Naive thymus-derived CD4-positive, alpha-beta T cell (primary cell): Measurements from ENCODE around the gene IPCEF1. TPM values are rescaled to one million over a fixed set of nuclear protein-coding genes. Genes with fewer than 3 reads are reported as not detected.

Source experiments
- ATAC-seq: fragments of 150-1000 bp; cut with Tn5 transposase; 2 replicates; pipeline ENCODE4 v1.10.0; 2021; ENCODE audit warnings: mild to moderate bottlenecking, moderate library complexity
- CTCF ChIA-PET: fragments of 350-600 bp; sonication (Branson Sonifier 250); formaldehyde crosslinking; loops from one replicate; lab custom pipeline; 2021; ENCODE audit warnings: antibody characterized with exemption; lab: Charles Lee
- POLR2A ChIA-PET: fragments of 350-600 bp; sonication (Branson Sonifier 250); formaldehyde crosslinking; loops from one replicate; lab custom pipeline; 2021; ENCODE audit warnings: antibody characterized with exemption, inconsistent platforms; lab: Charles Lee
- DNase-seq, 9 donors: peaks; one replicate each; pipeline versions ENCODE4 v3.0.0 to v3.0.0-alpha.2; 2020 to 2022; ENCODE audit warnings: mixed read lengths in 1 of 9
- H3K27ac ChIP-seq: one replicate; pipeline ENCODE4 v1.7.0; 2013; ENCODE audit warnings: mild to moderate bottlenecking, low read depth, low read length, moderate library complexity
- H3K27me3 ChIP-seq, 2 donors: one replicate each; pipeline ENCODE4 v1.7.0; 2013; ENCODE audit warnings: low read length in 2 of 2, mild to moderate bottlenecking in 2 of 2, moderate library complexity in 2 of 2; ENCODE audit not compliant: control insufficient read depth in 2 of 2, insufficient read depth in 2 of 2
- H3K36me3 ChIP-seq, 3 experiments: 1 replicate in 2 of 3; 2 replicates in 1 of 3; pipeline ENCODE4 v1.7.0; 2013; ENCODE audit warnings: low read length in 3 of 3, mild to moderate bottlenecking in 3 of 3, moderate library complexity in 1 of 3; ENCODE audit not compliant: insufficient read depth in 3 of 3, control insufficient read depth in 2 of 3
- H3K4me1 ChIP-seq, 2 donors: one replicate each; pipeline ENCODE4 v1.7.0; 2013; ENCODE audit warnings: low read length in 2 of 2, mild to moderate bottlenecking in 2 of 2, moderate library complexity in 1 of 2; ENCODE audit not compliant: control insufficient read depth in 2 of 2, insufficient read depth in 2 of 2
- H3K4me3 ChIP-seq: 2 replicates; pipeline ENCODE4 v1.7.0; 2013; ENCODE audit warnings: mild to moderate bottlenecking, low read length
- H3K9me3 ChIP-seq, 3 experiments: 1 replicate in 2 of 3; 2 replicates in 1 of 3; pipeline ENCODE4 v1.7.0; 2013; ENCODE audit warnings: low read length in 3 of 3; ENCODE audit not compliant: control insufficient read depth in 2 of 3
- H3K27ac Mint-ChIP-seq, 9 donors: one replicate each; pipeline ENCODE4 v1.8.0; 2020 to 2022; ENCODE audit warnings: mixed read lengths in 9 of 9, mild to moderate bottlenecking in 8 of 9, moderate library complexity in 5 of 9, inconsistent platforms in 2 of 9
- H3K27me3 Mint-ChIP-seq, 5 donors: one replicate each; pipeline ENCODE4 v1.8.0; 2021 to 2022; ENCODE audit warnings: mixed read lengths in 5 of 5, mild to moderate bottlenecking in 1 of 5
- H3K36me3 Mint-ChIP-seq, 5 donors: one replicate each; pipeline ENCODE4 v1.8.0; 2020 to 2022; ENCODE audit warnings: mixed read lengths in 5 of 5, mild to moderate bottlenecking in 3 of 5, inconsistent platforms in 1 of 5
- H3K4me1 Mint-ChIP-seq, 7 donors: one replicate each; pipeline ENCODE4 v1.8.0; 2020 to 2022; ENCODE audit warnings: mixed read lengths in 7 of 7, mild to moderate bottlenecking in 3 of 7, inconsistent platforms in 1 of 7
- H3K4me3 Mint-ChIP-seq, 10 donors: one replicate each; pipeline ENCODE4 v1.8.0; 2020 to 2022; ENCODE audit warnings: mild to moderate bottlenecking in 10 of 10, mixed read lengths in 10 of 10, moderate library complexity in 6 of 10, inconsistent platforms in 2 of 10
- H3K9me3 Mint-ChIP-seq, 11 donors: one replicate each; pipeline ENCODE4 v1.8.0; 2020 to 2022; ENCODE audit warnings: mixed read lengths in 11 of 11, mild to moderate bottlenecking in 4 of 11, inconsistent platforms in 1 of 11, moderate library complexity in 1 of 11
- intact Hi-C, 2 donors: fragments of 100-400 bp; cut with micrococcal nuclease; formaldehyde crosslinking; loops; one replicate each; pipeline ENCODE4 v1.15.1; 2023
- polyA plus RNA-seq, 2 donors: library from polyadenylated mRNA; unstranded; fragments of 300-500 nt; fragmentation: Illumina TruSeq; gene quantifications; one replicate each; pipeline ENCODE4 v1.2.3, GENCODE V29; 2021
- total RNA-seq, 6 experiments: library from RNA in 5 of 6; stranded (reverse) in 5 of 6; gene quantifications; 1 replicate in 5 of 6; 2 replicates in 1 of 6; pipeline ENCODE4 v1.2.3 and lab custom pipeline; 2021 to 2026

Gene IPCEF1
- total and polyA plus RNA-seq, 7 experiments from 2014 or later: 12.0 to 122 (median 99.7) TPM

DNA sequence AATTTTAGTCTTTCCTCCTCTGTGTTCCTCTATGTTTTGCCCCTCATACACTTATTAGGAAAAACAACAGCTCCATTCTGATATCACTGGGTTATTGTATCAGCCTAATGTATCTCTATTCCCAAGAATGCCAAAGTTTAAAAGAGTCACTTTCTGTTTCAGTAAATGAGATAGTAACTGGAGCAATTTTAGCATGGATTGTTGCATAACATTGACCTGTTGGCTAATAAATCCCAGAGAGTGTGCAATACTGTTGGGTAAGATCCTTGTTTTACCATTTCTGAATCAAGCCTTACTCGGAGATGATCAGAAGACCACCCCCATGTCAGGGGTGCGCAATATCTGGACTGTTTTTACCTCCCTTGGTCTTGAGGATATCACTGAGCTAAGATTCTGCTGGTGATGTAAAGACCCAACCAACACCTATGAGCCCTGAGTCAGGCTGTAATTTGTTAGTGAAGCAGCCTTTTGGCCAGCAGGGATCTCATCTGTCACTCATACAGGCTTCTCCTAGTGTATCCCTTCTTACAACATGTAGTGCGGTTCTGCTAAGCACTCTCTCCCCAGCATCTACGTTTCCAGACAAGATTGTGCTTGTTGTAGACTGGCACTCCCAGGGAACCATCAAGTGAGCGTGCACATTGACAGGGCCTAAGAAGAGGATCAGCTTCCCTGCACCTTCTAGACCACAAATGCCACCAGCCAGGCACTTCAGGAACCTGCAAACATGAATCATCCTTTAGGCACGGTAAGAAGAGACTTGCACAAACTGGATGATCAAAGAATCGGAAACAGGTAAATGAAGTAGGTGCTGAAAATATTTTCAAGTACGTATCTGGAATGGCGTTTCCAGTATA is 11.5 kb upstream of the IPCEF1 start:
- Mint-ChIP-seq H3K4me1 (peaks cover 0 to 20% (median 11%) of the 10 kb centered on the region in 7 donors), H3K4me3 (no peak overlapping the region), H3K9me3 (no peaks in the 10 kb centered on the region), H3K27ac (peak overlapping the region in 1 of 9 donors; percentile 6), H3K27me3 (peaks cover 0 to 4% (median 0%) of the 10 kb centered on the region in 5 donors), H3K36me3 (no peaks in the 10 kb centered on the region)
- DNase-seq (no peak), ATAC-seq (no peak)
- Histone ChIP-seq H3K9me3 (no peaks in the 10 kb centered on the region), H3K4me1 (no peaks in the 10 kb centered on the region), H3K36me3 (no peaks in the 10 kb centered on the region), H3K27ac (no peak overlapping the region), H3K4me3 (no peak overlapping the region), H3K27me3 (no peaks in the 10 kb centered on the region)
- POLR2A ChIA-PET: interaction anchor here (0.5 to 0.6 kb wide), 2 partner anchors 127 to 221 kb away, joined by 3 read pairs; no protein-coding TSS in a partner anchor
- CTCF ChIA-PET: interaction anchor here (1.0 to 1.3 kb wide), 4 partner anchors 91 to 213 kb away, joined by 3 to 4 read pairs (median 4); no protein-coding TSS in a partner anchor
- intact Hi-C loops: no loop called here

DNA sequence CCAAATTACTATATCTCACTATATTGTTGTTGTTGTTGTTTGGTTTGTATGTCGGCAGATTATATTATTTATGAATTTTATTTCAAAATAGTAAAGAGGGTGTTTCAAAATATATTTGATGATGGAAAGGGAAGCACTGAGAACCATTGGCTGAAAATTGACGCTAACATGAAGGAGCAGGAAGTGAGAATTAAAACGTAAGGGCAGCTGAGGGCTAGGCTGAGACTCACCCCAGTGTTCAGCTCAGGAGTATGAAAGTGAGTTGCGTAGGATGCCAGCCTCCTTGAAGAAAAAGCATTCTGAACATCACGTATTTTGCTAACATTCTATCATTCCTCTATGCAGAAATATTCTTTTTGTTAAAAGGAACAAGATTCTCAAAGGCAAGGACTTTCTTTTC is 10.7 kb upstream of the IPCEF1 start:
- H3K36me3 ChIP-seq: no peaks in the 10 kb centered on the region
- no peaks in the 10 kb centered on the region for H3K4me1 ChIP-seq
- intact Hi-C loops: no loop called here
- Mint-ChIP-seq H3K36me3 (no peaks in the 10 kb centered on the region), H3K4me1 (peaks cover 0 to 20% (median 11%) of the 10 kb centered on the region in 7 donors), H3K27me3 (peaks cover 0 to 5% (median 0%) of the 10 kb centered on the region in 5 donors), H3K4me3 (no peak overlapping the region), H3K27ac (no peak overlapping the region), H3K9me3 (no peaks in the 10 kb centered on the region)
- CTCF ChIA-PET: interaction anchor here (1.3 kb wide), 1 partner anchor 211 kb away, joined by 4 read pairs; no protein-coding TSS in a partner anchor
- POLR2A ChIA-PET: interaction anchor here (0.5 kb wide), 1 partner anchor 220 kb away, joined by 3 read pairs; no protein-coding TSS in a partner anchor
- no peak overlapping the region for H3K27ac ChIP-seq
- no peak overlapping the region for H3K4me3 ChIP-seq
- DNase-seq (no peak), ATAC-seq (no peak)
- no peaks in the 10 kb centered on the region for H3K9me3 ChIP-seq
- H3K27me3 ChIP-seq: no peaks in the 10 kb centered on the region

- Mint-ChIP-seq H3K9me3 (no peaks in the 10 kb centered on the region), H3K36me3 (no peaks in the 10 kb centered on the region), H3K27me3 (peaks cover 0 to 15% (median 0%) of the 10 kb centered on the region in 5 donors), H3K4me1 (peaks cover 4 to 35% (median 25%) of the 10 kb centered on the region in 7 donors), H3K27ac (no peak overlapping the region), H3K4me3 (no peak overlapping the region)
- H3K36me3 ChIP-seq: no peaks in the 10 kb centered on the region
- H3K4me1 ChIP-seq: peaks cover 0 to 5% of the 10 kb centered on the region in 2 donors
- intact Hi-C loops: no loop called here
- H3K27me3 ChIP-seq: no peaks in the 10 kb centered on the region
- no peak overlapping the region for H3K27ac ChIP-seq
- H3K4me3 ChIP-seq: no peak overlapping the region
- ChIA-PET POLR2A (no interaction called here), CTCF (no interaction called here)
- ATAC-seq (no peak), DNase-seq (no peak)
- H3K9me3 ChIP-seq: no peaks in the 10 kb centered on the region
These were observed 7.2 kb upstream of the IPCEF1 start for GRCh38 chr6:154363821-154364220.

- no peaks in the 10 kb centered on the region for H3K9me3 ChIP-seq
- intact Hi-C loops: no loop called here
- CTCF ChIA-PET: interaction anchor here (0.6 to 1.0 kb wide), 2 partner anchors 9 to 207 kb away, joined by 3 read pairs; no protein-coding TSS in a partner anchor
- H3K27me3 Mint-ChIP-seq: peaks cover 0 to 20% (median 0%) of the 10 kb centered on the region in 5 donors
- H3K27me3 ChIP-seq: no peaks in the 10 kb centered on the region
- peaks cover 0 to 2% (median 0%) of the 10 kb centered on the region in 11 donors for H3K9me3 Mint-ChIP-seq
- no peak for DNase-seq
- H3K27ac ChIP-seq: no peak overlapping the region
- no peak overlapping the region for H3K4me3 ChIP-seq
- POLR2A ChIA-PET: no interaction called here
- no peak overlapping the region for H3K27ac Mint-ChIP-seq
- peaks cover 4 to 40% (median 21%) of the 10 kb centered on the region in 7 donors for H3K4me1 Mint-ChIP-seq
- H3K36me3 Mint-ChIP-seq: no peaks in the 10 kb centered on the region
- no peak overlapping the region for H3K4me3 Mint-ChIP-seq
- H3K4me1 ChIP-seq: peaks cover 0 to 5% of the 10 kb centered on the region in 2 donors
- H3K36me3 ChIP-seq: no peaks in the 10 kb centered on the region
- ATAC-seq: no peak
These were observed 4.9 kb upstream of the IPCEF1 start for GRCh38 chr6:154361476-154361875.

GRCh38 chr6:154360476-154360875 is 3.9 kb upstream of the IPCEF1 start:
- intact Hi-C loops: no loop called here
- no peaks in the 10 kb centered on the region for H3K9me3 ChIP-seq
- H3K36me3 ChIP-seq: no peaks in the 10 kb centered on the region
- Mint-ChIP-seq H3K27me3 (peaks cover 0 to 22% (median 0%) of the 10 kb centered on the region in 5 donors), H3K4me1 (peaks cover 4 to 46% (median 21%) of the 10 kb centered on the region in 7 donors), H3K36me3 (no peaks in the 10 kb centered on the region), H3K4me3 (no peak overlapping the region), H3K9me3 (peaks cover 0 to 2% (median 0%) of the 10 kb centered on the region in 11 donors), H3K27ac (no peak overlapping the region)
- H3K27me3 ChIP-seq: no peaks in the 10 kb centered on the region
- H3K4me1 ChIP-seq: peaks cover 0 to 5% of the 10 kb centered on the region in 2 donors
- H3K27ac ChIP-seq: no peak overlapping the region
- POLR2A ChIA-PET: no interaction called here
- ATAC-seq (no peak), DNase-seq (no peak)
- H3K4me3 ChIP-seq: no peak overlapping the region
- CTCF ChIA-PET: interaction anchor here (1.0 kb wide), 1 partner anchor 10 kb away, joined by 3 read pairs; no protein-coding TSS in a partner anchor

DNA sequence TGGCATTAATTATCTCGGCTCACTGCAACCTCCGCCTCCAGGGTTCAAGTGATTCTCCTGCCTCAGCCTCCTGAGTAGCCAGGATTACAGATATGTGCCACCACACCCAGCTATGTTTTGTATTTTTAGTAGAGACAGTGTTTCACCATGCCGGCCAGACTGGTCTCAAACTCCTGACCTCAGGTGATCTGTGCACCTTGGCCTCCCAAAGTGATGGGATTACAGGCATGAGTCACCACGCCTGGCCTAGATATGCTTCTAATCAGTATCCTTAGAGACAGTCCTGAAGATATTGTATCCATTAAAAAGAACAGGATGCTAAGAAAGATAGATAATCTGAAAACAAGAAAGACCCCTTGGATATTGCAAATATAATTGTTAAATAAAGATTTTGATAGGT is 3.1 kb upstream of the IPCEF1 start:
- DNase-seq (no peak), ATAC-seq (no peak)
- intact Hi-C loops: no loop called here
- no peaks in the 10 kb centered on the region for H3K36me3 Mint-ChIP-seq
- POLR2A ChIA-PET: interaction anchor here (0.7 kb wide), 1 partner anchor 348 kb away, joined by 3 read pairs; no protein-coding TSS in a partner anchor
- peaks cover 9 to 49% (median 28%) of the 10 kb centered on the region in 7 donors for H3K4me1 Mint-ChIP-seq
- Histone ChIP-seq H3K9me3 (no peaks in the 10 kb centered on the region), H3K4me3 (no peak overlapping the region), H3K27me3 (no peaks in the 10 kb centered on the region), H3K4me1 (peaks cover 0 to 5% of the 10 kb centered on the region in 2 donors), H3K36me3 (no peaks in the 10 kb centered on the region), H3K27ac (no peak overlapping the region)
- peak overlapping the region in 1 of 9 donors; percentile 55 for H3K27ac Mint-ChIP-seq
- CTCF ChIA-PET: no interaction called here
- peak overlapping the region in 6 of 10 donors; percentile 79 to 85 (median 82) for H3K4me3 Mint-ChIP-seq
- H3K27me3 Mint-ChIP-seq: peaks cover 0 to 26% (median 0%) of the 10 kb centered on the region in 5 donors
- peaks cover 0 to 2% (median 0%) of the 10 kb centered on the region in 11 donors for H3K9me3 Mint-ChIP-seq
